COLO829 (cell line): ENCODE data around the gene TTC27.
"Not testable (repeated sequence)": the region's sequence is repeated elsewhere in the genome, so short reads cannot be mapped to it uniquely, and the experiment has no call there.

Source experiments
- DNase-seq: peaks from one replicate; pipeline ENCODE4 v3.0.0; 2012; ENCODE audit warnings: low spot score

Gene TTC27

GRCh38 chr2:32627814-32628579 is at the start of gene TTC27:
Gene TTC27 (plus strand): TSS chr2:32628050. CDS start chr2:32628293, 243 bp downstream.
- DNase-seq: peak; percentile 97

- DNase-seq: peak; percentile 13
Measured at GRCh38 chr2:32591669-32592463, 36.0 kb upstream of the TTC27 start.

GRCh38 chr2:32594573-32594972 is 33.3 kb upstream of the TTC27 start:
- DNase-seq: no peak

DNA sequence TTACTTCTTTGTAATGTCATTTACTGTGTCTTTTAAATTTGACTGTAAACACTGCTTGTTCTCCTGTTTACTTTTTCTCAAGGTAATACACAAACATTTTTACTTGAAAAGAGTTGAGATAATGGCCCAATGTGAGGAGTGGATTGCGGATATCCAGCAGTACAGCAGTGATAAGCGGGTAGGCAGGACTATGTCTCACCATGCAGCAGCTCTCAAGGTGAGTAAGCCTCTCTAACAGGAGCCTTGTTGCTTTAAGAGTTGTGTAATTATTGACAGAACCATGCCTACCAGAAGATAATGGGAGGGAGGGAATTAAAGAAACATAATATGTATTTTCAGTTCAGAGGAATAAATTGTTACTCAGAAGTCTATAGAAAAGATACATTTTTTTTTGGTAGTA is 16.5 kb upstream of the TTC27 start:
- DNase-seq: no peak

GRCh38 chr2:32611771-32612170 is 16.1 kb upstream of the TTC27 start:
- no peak for DNase-seq

DNA sequence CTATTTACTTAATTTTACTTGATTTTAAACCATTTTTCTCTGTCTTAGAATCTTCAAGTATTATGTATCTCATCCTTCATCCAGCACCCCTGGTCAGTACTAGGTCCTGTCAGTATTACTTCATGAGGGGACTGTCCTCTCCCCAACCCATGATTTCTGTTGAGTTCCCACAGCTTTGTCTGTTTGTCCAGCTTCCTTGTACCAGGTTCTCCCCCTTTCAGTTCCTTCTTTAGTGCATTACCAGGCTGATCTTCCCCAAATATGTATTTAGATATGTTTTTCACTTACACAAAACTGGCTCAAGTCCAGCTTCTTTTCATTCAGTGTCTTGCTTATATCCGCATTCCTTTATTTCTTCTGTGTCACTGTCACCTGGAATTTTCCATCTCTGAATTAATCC is 13.8 kb upstream of the TTC27 start:
- DNase-seq: no peak

- DNase-seq: no peak
Measured at GRCh38 chr2:32617599-32618189, 10.2 kb upstream of the TTC27 start.

DNA sequence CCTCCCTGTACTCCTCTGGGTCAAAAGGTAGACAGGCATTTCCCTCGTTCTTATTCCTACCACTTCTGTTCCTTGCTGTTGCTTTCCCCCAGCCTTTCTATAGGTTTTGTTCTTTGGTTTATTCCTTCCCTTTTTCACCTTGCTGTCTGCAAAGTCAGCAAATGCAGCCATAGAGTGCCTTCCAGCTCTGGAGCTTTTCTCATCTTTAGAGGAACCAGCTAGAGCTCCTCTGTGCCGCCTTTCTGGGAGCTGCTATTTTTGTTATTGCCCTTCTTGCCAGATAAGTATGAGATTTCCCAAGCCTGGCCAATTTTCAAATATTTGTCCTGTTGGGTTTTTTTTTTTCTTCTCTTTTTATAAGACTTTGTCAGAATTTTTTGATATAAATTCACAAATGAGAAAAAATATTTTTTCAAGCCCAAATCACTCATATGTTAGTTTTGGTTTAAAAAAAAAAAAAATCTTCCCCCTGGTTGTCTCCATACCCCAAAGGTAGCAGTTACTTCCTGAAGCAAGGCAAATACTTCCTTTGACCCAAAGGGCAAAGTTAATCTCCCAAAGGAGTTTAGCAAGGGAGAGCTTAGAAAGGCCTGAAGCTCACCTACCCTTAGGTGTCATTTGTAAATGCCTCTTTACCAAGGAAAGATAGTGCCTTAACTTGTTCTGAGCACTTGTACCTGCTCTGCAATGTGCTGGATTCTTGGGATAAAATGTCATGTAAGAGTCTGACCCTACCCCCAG is 5.1 kb upstream of the TTC27 start:
- DNase-seq: no peak

GRCh38 chr2:32623311-32623706 is 4.5 kb upstream of the TTC27 start:
- no peak for DNase-seq

DNA sequence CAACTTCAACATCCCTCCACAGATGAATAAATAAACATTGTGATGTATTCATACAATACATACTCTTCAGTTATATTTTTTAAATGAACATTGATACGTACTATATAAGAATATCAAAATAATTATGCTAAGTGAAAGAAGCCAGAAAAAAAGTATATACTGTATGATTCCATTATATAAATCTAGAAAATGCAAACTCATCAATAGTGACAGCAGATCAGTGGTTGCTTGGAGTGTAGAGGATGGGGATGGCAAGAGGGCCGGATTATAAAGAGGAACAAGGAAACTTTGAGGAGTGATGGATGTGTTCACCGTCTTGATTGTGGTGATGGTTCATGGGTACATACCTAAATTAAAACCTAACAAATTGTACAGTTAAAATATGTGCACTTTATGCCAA is 3.0 kb upstream of the TTC27 start:
- no peak for DNase-seq

GRCh38 chr2:32626639-32627221 is 1.1 kb upstream of the TTC27 start:
- no peak for DNase-seq

DNA sequence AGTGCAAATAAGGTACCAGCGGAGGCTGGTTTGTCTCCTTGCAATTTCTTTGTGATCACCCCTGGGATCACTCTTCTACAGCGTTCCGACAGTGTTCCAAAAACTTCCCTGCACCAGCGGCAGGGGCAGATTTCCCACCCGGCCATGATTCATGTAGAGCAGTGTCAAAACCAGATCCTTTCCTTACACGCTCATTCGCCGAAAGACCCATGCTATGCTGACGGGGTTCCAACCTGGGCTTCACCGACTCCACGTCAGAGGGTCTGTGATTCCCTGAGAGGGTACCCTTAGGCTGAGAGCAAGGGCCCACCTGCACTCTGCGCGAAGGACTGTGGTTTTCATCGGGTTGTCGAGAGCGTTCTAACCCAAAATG is 423 bp upstream of the TTC27 start:
- no peak for DNase-seq

DNA sequence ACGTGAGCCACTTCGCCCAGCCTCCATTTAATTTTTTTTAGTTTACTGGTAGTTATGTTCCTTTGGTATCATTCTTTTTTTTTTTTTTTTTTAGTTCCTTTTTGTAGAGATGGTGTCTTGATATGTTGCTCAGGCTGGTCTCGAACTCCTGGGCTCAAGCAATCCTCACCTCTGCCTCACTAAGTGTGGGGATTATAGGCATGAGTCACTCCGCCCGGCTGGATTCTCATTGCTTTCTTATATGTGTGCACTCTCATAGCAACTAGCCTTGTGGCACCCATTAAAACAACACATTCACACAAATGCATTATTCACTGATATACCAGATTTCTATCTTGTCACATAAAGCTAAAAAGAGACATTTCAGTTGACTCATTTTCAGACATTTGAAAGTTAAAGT is 4.2 kb downstream of the TTC27 start:
- peak; percentile 42 for DNase-seq

DNA sequence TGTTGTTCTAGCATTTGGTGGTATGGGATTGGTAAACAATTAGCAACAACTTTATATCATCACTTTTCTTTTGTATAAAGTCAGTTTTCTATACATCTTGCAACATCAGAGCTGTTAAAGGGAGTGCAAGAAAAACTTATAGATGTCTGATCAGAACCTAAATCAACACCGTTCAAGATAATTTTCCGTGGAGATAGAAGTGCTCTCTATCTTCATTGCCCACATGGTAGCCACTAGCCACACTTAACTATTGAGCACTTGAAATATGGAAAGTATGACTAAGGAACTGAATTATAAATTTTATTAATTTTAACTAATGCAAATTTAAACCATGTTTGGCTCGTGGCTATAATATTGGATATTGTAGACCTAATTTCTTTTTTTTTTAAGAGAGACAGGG is 5.2 kb downstream of the TTC27 start:
- no peak for DNase-seq

- not testable (repeated sequence) for DNase-seq
Measured at GRCh38 chr2:32638548-32638947, 10.7 kb downstream of the TTC27 start.

GRCh38 chr2:32641180-32641579 is 13.3 kb downstream of the TTC27 start:
- no peak for DNase-seq

GRCh38 chr2:32647180-32647651 is 19.4 kb downstream of the TTC27 start:
- DNase-seq: no peak

GRCh38 chr2:32652555-32653209 is 24.8 kb downstream of the TTC27 start:
- no peak for DNase-seq

- no peak for DNase-seq
Measured at GRCh38 chr2:32656069-32656468, 28.2 kb downstream of the TTC27 start.

- no peak for DNase-seq
Measured at GRCh38 chr2:32663864-32664263, 36.0 kb downstream of the TTC27 start.

GRCh38 chr2:32666704-32667103 is 38.9 kb downstream of the TTC27 start:
- no peak for DNase-seq
